Measurements from ENCODE around the gene HECTD4. TPM values are rescaled to one million over a fixed set of nuclear protein-coding genes. Genes with fewer than 3 reads are reported as not detected.
"Not testable (repeated sequence)": the region's sequence is repeated elsewhere in the genome, so short reads cannot be mapped to it uniquely, and the experiment has no call there.

HECTD4 gene
- total RNA-seq, 1 donor: 29.0 TPM

DNA sequence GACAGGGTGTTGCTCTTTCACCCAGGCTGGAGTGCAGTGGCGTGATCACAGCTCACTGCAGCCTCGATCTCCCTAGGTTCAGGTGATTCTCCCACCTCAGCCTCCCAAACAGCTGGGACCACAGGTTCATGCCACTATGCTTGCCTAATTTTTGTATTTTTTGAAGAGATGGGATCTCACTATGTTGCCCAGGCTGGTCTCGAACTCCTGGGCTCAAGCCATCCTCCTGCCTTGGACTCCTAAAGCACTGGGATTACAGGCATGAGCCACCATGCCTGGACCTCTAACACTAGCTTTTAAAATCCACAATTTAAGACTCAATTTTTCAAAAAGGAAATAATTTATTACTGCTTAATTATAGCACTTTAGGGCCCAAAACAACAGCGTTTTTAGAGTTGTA is 149.0 kb downstream of the HECTD4 start:
- Histone ChIP-seq H2AFZ (ENCODE audit: low read length) (no peak overlapping the region), H4K20me1 (ENCODE audit: insufficient read depth, low read length) (no peaks in the 10 kb centered on the region), H3K9me3 (ENCODE audit: low read depth, low read length) (no peaks in the 10 kb centered on the region), H3K27me3 (ENCODE audit: insufficient read depth, low read length) (no peaks in the 10 kb centered on the region), H3K4me2 (ENCODE audit: insufficient read depth, low read length) (no peak overlapping the region), H3K36me3 (ENCODE audit: insufficient read depth, low read length) (peaks cover 63% of the 10 kb centered on the region), H3K79me2 (ENCODE audit: insufficient read depth, low read length) (no peaks in the 10 kb centered on the region), H3K4me3 (ENCODE audit: insufficient read depth, low read length) (no peak overlapping the region), H3K4me1 (ENCODE audit: insufficient read depth, low read length) (no peaks in the 10 kb centered on the region), H3K27ac (ENCODE audit: low read depth, low read length) (no peak overlapping the region)
- DNase-seq (ENCODE audit: insufficient read length, low spot score, missing footprints): no peak
- no peak for TF ChIP-seq CTCF (IDR thresholded peaks at IDR 0.05; ENCODE audit: extremely low read depth, low read depth, low read length)

GRCh38 chr12:112230136-112230535 is 152.1 kb downstream of the HECTD4 start:
- no peak for DNase-seq (ENCODE audit: insufficient read length, low spot score, missing footprints)
- no peak overlapping the region for H3K4me2 ChIP-seq (ENCODE audit: insufficient read depth, low read length)
- no peaks in the 10 kb centered on the region for H3K79me2 ChIP-seq (ENCODE audit: insufficient read depth, low read length)
- no peak overlapping the region for H3K4me3 ChIP-seq (ENCODE audit: insufficient read depth, low read length)
- H3K9me3 ChIP-seq (ENCODE audit: low read depth, low read length): no peaks in the 10 kb centered on the region
- H3K27ac ChIP-seq (ENCODE audit: low read depth, low read length): no peak overlapping the region
- no peak overlapping the region for H2AFZ ChIP-seq (ENCODE audit: low read length)
- TF ChIP-seq CTCF (IDR thresholded peaks at IDR 0.05; ENCODE audit: extremely low read depth, low read depth, low read length): no peak
- peaks cover 74% of the 10 kb centered on the region for H3K36me3 ChIP-seq (ENCODE audit: insufficient read depth, low read length)
- no peaks in the 10 kb centered on the region for H4K20me1 ChIP-seq (ENCODE audit: insufficient read depth, low read length)
- H3K27me3 ChIP-seq (ENCODE audit: insufficient read depth, low read length): no peaks in the 10 kb centered on the region
- no peaks in the 10 kb centered on the region for H3K4me1 ChIP-seq (ENCODE audit: insufficient read depth, low read length)

DNA sequence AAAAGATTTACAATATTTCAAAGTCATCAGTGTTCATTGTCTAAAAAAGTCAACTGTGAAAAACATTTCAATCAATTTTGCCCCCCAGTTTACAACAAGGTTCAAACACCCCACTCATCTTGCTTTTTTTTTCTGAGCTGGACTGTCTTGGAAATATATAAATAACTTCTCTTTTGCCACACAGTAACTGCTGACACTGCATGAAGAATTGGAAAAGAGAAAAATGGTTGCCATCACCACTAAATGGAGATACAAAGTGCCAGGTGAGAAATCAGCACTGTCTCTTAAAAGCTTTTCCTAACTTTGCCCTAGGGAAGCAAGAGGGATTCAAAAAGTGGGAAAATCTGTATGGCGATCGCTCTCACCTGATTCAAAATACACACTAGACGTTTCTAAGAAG is 155.5 kb downstream of the HECTD4 start:
- H3K4me2 ChIP-seq (ENCODE audit: insufficient read depth, low read length): no peak overlapping the region
- H3K79me2 ChIP-seq (ENCODE audit: insufficient read depth, low read length): no peaks in the 10 kb centered on the region
- peaks cover 55% of the 10 kb centered on the region for H3K36me3 ChIP-seq (ENCODE audit: insufficient read depth, low read length)
- H2AFZ ChIP-seq (ENCODE audit: low read length): no peak overlapping the region
- no peaks in the 10 kb centered on the region for H3K4me1 ChIP-seq (ENCODE audit: insufficient read depth, low read length)
- H3K4me3 ChIP-seq (ENCODE audit: insufficient read depth, low read length): no peak overlapping the region
- H3K9me3 ChIP-seq (ENCODE audit: low read depth, low read length): no peaks in the 10 kb centered on the region
- no peaks in the 10 kb centered on the region for H3K27me3 ChIP-seq (ENCODE audit: insufficient read depth, low read length)
- no peak for DNase-seq (ENCODE audit: insufficient read length, low spot score, missing footprints)
- no peak for TF ChIP-seq CTCF (IDR thresholded peaks at IDR 0.05; ENCODE audit: extremely low read depth, low read depth, low read length)
- no peaks in the 10 kb centered on the region for H4K20me1 ChIP-seq (ENCODE audit: insufficient read depth, low read length)
- H3K27ac ChIP-seq (ENCODE audit: low read depth, low read length): no peak overlapping the region

GRCh38 chr12:112220628-112221027 is 161.6 kb downstream of the HECTD4 start:
- H4K20me1 ChIP-seq (ENCODE audit: insufficient read depth, low read length); H3K4me3 ChIP-seq (ENCODE audit: insufficient read depth, low read length); H3K79me2 ChIP-seq (ENCODE audit: insufficient read depth, low read length); H2AFZ ChIP-seq (ENCODE audit: low read length); DNase-seq (ENCODE audit: insufficient read length, low spot score, missing footprints); H3K4me1 ChIP-seq (ENCODE audit: insufficient read depth, low read length); H3K9me3 ChIP-seq (ENCODE audit: low read depth, low read length); H3K27ac ChIP-seq (ENCODE audit: low read depth, low read length); H3K4me2 ChIP-seq (ENCODE audit: insufficient read depth, low read length); H3K27me3 ChIP-seq (ENCODE audit: insufficient read depth, low read length): not testable (repeated sequence)
- H3K36me3 ChIP-seq (ENCODE audit: insufficient read depth, low read length): peaks cover 21% of the 10 kb centered on the region
